CD14-positive monocyte (primary cell): Measurements from ENCODE around the gene ZDHHC24. TPM values are rescaled to one million over a fixed set of nuclear protein-coding genes. Genes with fewer than 3 reads are reported as not detected.
"Not testable (repeated sequence)": the region's sequence is repeated elsewhere in the genome, so short reads cannot be mapped to it uniquely, and the experiment has no call there.

Experiments
- DNase-seq, 3 donors: peaks; one replicate each; pipeline ENCODE4 v3.0.0-alpha.2; 2011 to 2022
- H2AFZ ChIP-seq: 2 replicates; pipeline ENCODE4 v1.6.0; 2012; ENCODE audit warnings: mild to moderate bottlenecking, low read depth, low read length, inconsistent platforms; ENCODE audit not compliant: insufficient read depth, poor library complexity, severe bottlenecking
- H3K27ac ChIP-seq, 2 donors: 1 replicate in 1 of 2; 2 replicates in 1 of 2; pipeline ENCODE4 v1.5.1; 2012 to 2013; ENCODE audit warnings: low read length in 2 of 2, control low read depth in 1 of 2, inconsistent platforms in 1 of 2, low read depth in 1 of 2, mild to moderate bottlenecking in 1 of 2
- H3K27me3 ChIP-seq, 2 donors: one replicate each; pipeline versions ENCODE4 v1.6.0 to v1.6.1; 2011 to 2013; ENCODE audit warnings: low read length in 2 of 2; ENCODE audit not compliant: control insufficient read depth in 2 of 2, insufficient read depth in 2 of 2
- H3K36me3 ChIP-seq, 2 donors: replicated peaks in 1 of 2; 1 replicate in 1 of 2; 2 replicates in 1 of 2; pipeline versions ENCODE4 v1.5.1 to v1.6.1; 2012 to 2013; ENCODE audit warnings: low read length in 2 of 2, control low read depth in 1 of 2, inconsistent platforms in 1 of 2, mild to moderate bottlenecking in 1 of 2; ENCODE audit not compliant: insufficient read depth in 2 of 2, control insufficient read depth in 1 of 2
- H3K4me1 ChIP-seq, 2 donors: 1 replicate in 1 of 2; 2 replicates in 1 of 2; pipeline versions ENCODE4 v1.5.1 to v1.6.1; 2012 to 2013; ENCODE audit warnings: low read length in 2 of 2, control low read depth in 1 of 2, inconsistent platforms in 1 of 2, mild to moderate bottlenecking in 1 of 2, moderate library complexity in 1 of 2; ENCODE audit not compliant: insufficient read depth in 2 of 2, control insufficient read depth in 1 of 2
- H3K4me2 ChIP-seq: replicated peaks from 2 replicates; pipeline ENCODE3; 2012; ENCODE audit warnings: low read length, moderate library complexity, mild to moderate bottlenecking; ENCODE audit not compliant: poor library complexity, severe bottlenecking; ENCODE audit errors: extremely low read depth
- H3K4me3 ChIP-seq, 3 experiments: fragments of 200-600 bp in 1 of 3; sonication (generic) in 1 of 3; replicated peaks in 1 of 3; 1 replicate in 2 of 3; 2 replicates in 1 of 3; pipeline ENCODE4 v1.5.1; 2011 to 2013; ENCODE audit warnings: low read length in 3 of 3, mild to moderate bottlenecking in 3 of 3, control low read depth in 2 of 3, low read depth in 2 of 3, inconsistent platforms in 1 of 3, moderate library complexity in 1 of 3
- H3K79me2 ChIP-seq: 2 replicates; pipeline ENCODE4 v1.6.0; 2012; ENCODE audit warnings: mild to moderate bottlenecking, control low read depth, inconsistent platforms, low read length, moderate library complexity; ENCODE audit not compliant: insufficient read depth
- H3K9ac ChIP-seq: 2 replicates; pipeline ENCODE4 v1.6.0; 2017; ENCODE audit warnings: low read length, mild to moderate bottlenecking; ENCODE audit not compliant: insufficient read depth, poor library complexity, severe bottlenecking
- H3K9me3 ChIP-seq, 2 donors: replicated peaks in 1 of 2; 1 replicate in 1 of 2; 2 replicates in 1 of 2; pipeline versions ENCODE4 v1.5.1 to v1.6.1; 2012 to 2013; ENCODE audit warnings: low read length in 2 of 2, control low read depth in 1 of 2; ENCODE audit not compliant: control insufficient read depth in 1 of 2, insufficient read depth in 1 of 2
- H4K20me1 ChIP-seq: 2 replicates; pipeline ENCODE4 v1.6.0; 2012; ENCODE audit warnings: mild to moderate bottlenecking, low read length, control low read depth, moderate library complexity; ENCODE audit not compliant: insufficient read depth
- H3K27ac Mint-ChIP-seq, 7 donors: one replicate each; pipeline ENCODE4 v1.8.0; 2020; ENCODE audit warnings: mild to moderate bottlenecking in 7 of 7, mixed read lengths in 7 of 7, moderate library complexity in 6 of 7, inconsistent platforms in 2 of 7
- H3K27me3 Mint-ChIP-seq, 3 donors: one replicate each; pipeline ENCODE4 v1.8.0; 2021 to 2022; ENCODE audit warnings: low read depth in 3 of 3, mild to moderate bottlenecking in 3 of 3, mixed read lengths in 3 of 3, moderate library complexity in 3 of 3, inconsistent platforms in 1 of 3
- H3K36me3 Mint-ChIP-seq, 2 donors: one replicate each; pipeline ENCODE4 v1.8.0; 2020; ENCODE audit warnings: mixed read lengths in 2 of 2, inconsistent platforms in 1 of 2, mild to moderate bottlenecking in 1 of 2
- H3K4me1 Mint-ChIP-seq: one replicate; pipeline ENCODE4 v1.8.0; 2020; ENCODE audit warnings: mild to moderate bottlenecking, mixed read lengths
- H3K4me3 Mint-ChIP-seq, 2 donors: one replicate each; pipeline ENCODE4 v1.8.0; 2020; ENCODE audit warnings: mild to moderate bottlenecking in 2 of 2, mixed read lengths in 2 of 2, moderate library complexity in 1 of 2
- H3K9me3 Mint-ChIP-seq, 7 donors: one replicate each; pipeline ENCODE4 v1.8.0; 2020 to 2022; ENCODE audit warnings: mixed read lengths in 7 of 7, mild to moderate bottlenecking in 6 of 7, moderate library complexity in 6 of 7, inconsistent platforms in 2 of 7
- WGBS: methylation state at CpG from one replicate; pipeline ENCODE4 v1.1.5; 2013; ENCODE audit warnings: missing lambda C conversion rate; ENCODE audit not compliant: insufficient coverage; 5-methylcytosine and 5-hydroxymethylcytosine counted together
- intact Hi-C, 2 donors: fragments of 100-400 bp; cut with micrococcal nuclease; formaldehyde crosslinking; loops; one replicate each; pipeline versions ENCODE4 v1.15.0 to v1.15.1; 2023
- polyA plus RNA-seq, 3 donors: library from polyadenylated mRNA; depleted of rRNA in 1 of 3; unstranded in 2 of 3; stranded (reverse) in 1 of 3; fragments of 300-500 nt in 2 of 3; fragments of >200 nt in 1 of 3; fragmentation: Illumina TruSeq in 2 of 3; gene quantifications; 1 replicate in 2 of 3; 2 replicates in 1 of 3; pipeline ENCODE4 v1.2.3, GENCODE V29; 2012 to 2021
- TF ChIP-seq, protein P1 (sequence below): fragments of 200-600 bp; IDR thresholded peaks from one replicate; pipeline ENCODE4 v1.8.0; 2022; ENCODE audit warnings: antibody characterized with exemption, mild to moderate bottlenecking

The ZDHHC24 gene
- polyA plus RNA-seq, 3 donors = 10.9 to 14.0 (median 11.9) TPM

DNA sequence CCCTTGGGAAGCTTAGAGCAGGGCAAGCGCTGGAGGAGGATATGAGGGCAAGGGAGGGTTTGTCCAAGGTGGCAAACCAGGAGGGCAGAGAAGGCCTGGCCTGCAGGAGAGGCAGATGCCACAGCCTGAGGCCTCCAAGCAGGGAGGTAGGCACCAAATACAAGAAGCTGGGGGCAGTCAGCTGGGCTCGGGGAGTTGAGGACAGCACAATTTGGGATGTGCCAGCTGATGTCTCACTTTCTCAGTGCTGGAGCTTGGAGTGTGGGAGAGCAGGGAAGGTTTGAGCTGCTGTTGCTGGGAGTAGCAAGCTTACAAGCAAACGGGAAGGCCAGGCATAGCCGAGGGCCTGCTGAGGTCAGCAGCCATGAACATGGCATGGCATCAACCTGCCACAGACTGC is 4.0 kb downstream of the ZDHHC24 start:
- H3K4me2 ChIP-seq = no peak overlapping the region
- no peak overlapping the region for H3K9ac ChIP-seq
- no peak overlapping the region for H3K4me3 ChIP-seq
- peaks cover 48 to 60% of the 10 kb centered on the region in 2 donors for H3K36me3 Mint-ChIP-seq
- peaks cover 6 to 9% (median 6%) of the 10 kb centered on the region in 3 donors for H3K27me3 Mint-ChIP-seq
- H3K9me3 Mint-ChIP-seq = no peaks in the 10 kb centered on the region
- H3K4me1 ChIP-seq = peaks cover 35 to 45% of the 10 kb centered on the region in 2 donors
- H3K79me2 ChIP-seq = peaks cover 11% of the 10 kb centered on the region
- H3K27ac Mint-ChIP-seq = peak overlapping the region in 2 of 7 donors; percentile 18 to 35
- peaks cover 30 to 50% of the 10 kb centered on the region in 2 donors for H3K36me3 ChIP-seq
- no peaks in the 10 kb centered on the region for H4K20me1 ChIP-seq
- peaks cover 0 to 5% of the 10 kb centered on the region in 2 donors for H3K27me3 ChIP-seq
- H2AFZ ChIP-seq = no peak overlapping the region
- 91% methylated on average over 4 of the region's 4 CpGs for WGBS
- no peak for DNase-seq
- H3K9me3 ChIP-seq = no peaks in the 10 kb centered on the region
- no peak overlapping the region for H3K4me3 Mint-ChIP-seq
- intact Hi-C loops = no loop called here
- TF ChIP-seq, protein P1, sequence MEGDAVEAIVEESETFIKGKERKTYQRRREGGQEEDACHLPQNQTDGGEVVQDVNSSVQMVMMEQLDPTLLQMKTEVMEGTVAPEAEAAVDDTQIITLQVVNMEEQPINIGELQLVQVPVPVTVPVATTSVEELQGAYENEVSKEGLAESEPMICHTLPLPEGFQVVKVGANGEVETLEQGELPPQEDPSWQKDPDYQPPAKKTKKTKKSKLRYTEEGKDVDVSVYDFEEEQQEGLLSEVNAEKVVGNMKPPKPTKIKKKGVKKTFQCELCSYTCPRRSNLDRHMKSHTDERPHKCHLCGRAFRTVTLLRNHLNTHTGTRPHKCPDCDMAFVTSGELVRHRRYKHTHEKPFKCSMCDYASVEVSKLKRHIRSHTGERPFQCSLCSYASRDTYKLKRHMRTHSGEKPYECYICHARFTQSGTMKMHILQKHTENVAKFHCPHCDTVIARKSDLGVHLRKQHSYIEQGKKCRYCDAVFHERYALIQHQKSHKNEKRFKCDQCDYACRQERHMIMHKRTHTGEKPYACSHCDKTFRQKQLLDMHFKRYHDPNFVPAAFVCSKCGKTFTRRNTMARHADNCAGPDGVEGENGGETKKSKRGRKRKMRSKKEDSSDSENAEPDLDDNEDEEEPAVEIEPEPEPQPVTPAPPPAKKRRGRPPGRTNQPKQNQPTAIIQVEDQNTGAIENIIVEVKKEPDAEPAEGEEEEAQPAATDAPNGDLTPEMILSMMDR = no peak
- H3K27ac ChIP-seq = no peak overlapping the region
- H3K4me1 Mint-ChIP-seq = peaks cover 37% of the 10 kb centered on the region

DNA sequence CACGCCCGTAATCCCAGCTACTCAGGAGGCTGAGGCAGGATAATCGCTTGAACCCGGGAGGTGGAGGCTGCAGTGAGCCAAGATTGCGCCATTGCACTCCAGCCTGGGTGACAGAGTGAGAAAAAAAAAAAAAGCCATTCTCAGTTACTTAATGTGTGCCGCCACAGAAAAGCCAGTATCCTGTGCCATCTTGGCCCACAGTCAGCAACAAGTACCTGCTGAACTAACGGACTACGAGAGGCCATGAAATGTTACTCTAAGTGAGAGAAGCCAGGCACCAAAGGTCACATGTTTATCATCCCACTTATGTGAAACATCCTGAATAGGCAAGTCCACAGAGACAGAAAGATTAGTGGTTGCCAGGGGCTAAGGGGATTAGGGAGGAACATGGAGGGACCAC is 5.2 kb downstream of the ZDHHC24 start:
- not testable (repeated sequence) for H3K9me3 Mint-ChIP-seq, H3K4me3 Mint-ChIP-seq
- 24% methylated on average over 6 of the region's 8 CpGs for WGBS

More for the DNA sequence above, 5.2 kb downstream of the ZDHHC24 start:
- Histone ChIP-seq H3K79me2 (peaks cover 10% of the 10 kb centered on the region), H3K36me3 (peaks cover 30 to 63% of the 10 kb centered on the region in 2 donors), H3K4me1 (peaks cover 27 to 33% of the 10 kb centered on the region in 2 donors)
- H3K9me3 ChIP-seq, H3K4me3 ChIP-seq, H3K4me2 ChIP-seq, DNase-seq, H4K20me1 ChIP-seq, H3K27me3 ChIP-seq, H3K27me3 Mint-ChIP-seq, H3K27ac Mint-ChIP-seq, intact Hi-C loops, H3K9ac ChIP-seq, H2AFZ ChIP-seq, H3K27ac ChIP-seq: not testable (repeated sequence)
- Mint-ChIP-seq H3K36me3 (peaks cover 60 to 73% of the 10 kb centered on the region in 2 donors), H3K4me1 (peaks cover 32% of the 10 kb centered on the region)
